ENCODE results near the gene ATP2C1. TPM values are rescaled to one million over a fixed set of nuclear protein-coding genes. Genes with fewer than 3 reads are reported as not detected.

The ATP2C1 gene
- total RNA-seq, 1 donor from 2014 or later = 61.7 TPM

DNA sequence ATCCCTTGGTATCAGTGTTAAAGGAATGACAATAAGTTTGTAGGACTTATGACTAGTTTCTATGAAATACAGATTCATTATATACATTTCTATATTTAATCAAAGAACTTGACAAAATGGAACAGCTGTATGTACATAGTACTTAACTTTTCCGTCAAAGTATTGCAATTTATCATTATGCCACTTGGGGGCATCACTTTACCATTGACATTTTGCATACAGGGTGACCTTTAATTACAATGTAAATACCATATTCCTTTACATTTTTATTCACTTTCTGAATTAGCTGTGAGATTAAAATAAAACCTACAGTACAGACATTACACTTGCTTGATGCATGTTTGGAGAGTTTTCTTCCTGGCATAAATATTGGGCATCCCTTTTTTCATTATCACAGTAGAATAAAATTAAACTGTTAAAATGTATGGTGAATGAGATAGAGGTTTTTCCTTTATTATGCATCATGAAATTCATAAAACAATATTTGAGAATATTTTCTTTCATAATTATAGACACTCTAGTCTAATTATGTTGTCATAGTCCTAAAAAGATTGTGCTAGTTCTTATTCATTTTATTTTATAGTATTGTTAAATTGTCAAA lies 139.7 kb downstream of the ATP2C1 start:
- Mint-ChIP-seq H3K4me3 (no peak overlapping the region), H3K9me3 (no peaks in the 10 kb centered on the region), H3K27ac (no peak overlapping the region), H3K36me3 (ENCODE audit: low read depth) (no peaks in the 10 kb centered on the region), H3K27me3 (peaks cover 11% of the 10 kb centered on the region), H3K4me1 (no peaks in the 10 kb centered on the region)
- intact Hi-C loops (cut with micrococcal nuclease) = loop anchor here (1.0 to 10.0 kb wide), 4 partner anchors 131 to 1145 kb away; no protein-coding TSS in a partner anchor
- peak; percentile 86 for DNase-seq

DNA sequence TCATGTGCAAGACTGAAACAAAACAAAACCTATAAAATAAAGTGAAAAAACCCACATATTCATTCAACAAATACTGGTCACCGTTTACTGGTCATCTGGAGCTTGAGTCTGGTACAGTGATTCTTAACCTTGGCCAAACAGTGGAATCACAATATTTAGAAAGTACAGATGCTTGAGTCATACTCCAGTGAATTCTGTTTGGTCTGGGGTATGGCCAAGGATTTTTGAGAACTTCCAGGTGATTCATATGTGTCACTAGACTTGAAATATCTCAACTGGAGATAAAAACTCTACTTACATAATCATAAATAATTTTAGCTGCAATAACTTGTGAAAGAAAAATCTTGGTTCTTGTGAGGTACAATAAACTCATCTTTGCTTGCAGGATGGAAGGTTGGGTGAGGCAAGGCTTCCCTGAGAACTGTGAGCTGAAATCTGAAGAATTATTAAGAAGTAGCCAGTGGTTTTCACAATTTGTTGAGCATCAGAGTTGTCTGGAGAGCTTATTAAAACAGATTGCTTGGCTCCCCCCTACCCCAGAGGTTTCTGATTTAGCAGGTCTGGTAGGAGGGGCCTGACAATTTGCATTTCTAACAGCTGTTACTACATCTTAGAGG lies 142.4 kb downstream of the ATP2C1 start:
- Mint-ChIP-seq H3K36me3 (ENCODE audit: low read depth) (no peaks in the 10 kb centered on the region), H3K4me1 (peaks cover 6% of the 10 kb centered on the region), H3K9me3 (peaks cover under 1% of the 10 kb centered on the region), H3K27me3 (peaks cover 3% of the 10 kb centered on the region), H3K4me3 (no peak overlapping the region), H3K27ac (no peak overlapping the region)
- intact Hi-C loops (cut with micrococcal nuclease) = loop anchor here (10.0 kb wide), 1 partner anchor 128 kb away; no protein-coding TSS in a partner anchor
- DNase-seq = no peak

- peaks cover 10% of the 10 kb centered on the region for H3K4me1 Mint-ChIP-seq
- no peak for DNase-seq
These were observed 143.1 kb downstream of the ATP2C1 start for GRCh38 chr3:131036986-131037385.

GRCh38 chr3:131038326-131038725 lies 144.4 kb downstream of the ATP2C1 start:
- H3K27me3 Mint-ChIP-seq = no peaks in the 10 kb centered on the region
- peaks cover 6% of the 10 kb centered on the region for H3K36me3 Mint-ChIP-seq (ENCODE audit: low read depth)
- H3K4me1 Mint-ChIP-seq = peaks cover 18% of the 10 kb centered on the region
- H3K27ac Mint-ChIP-seq = no peak overlapping the region
- no peak for DNase-seq
- no peak overlapping the region for H3K4me3 Mint-ChIP-seq
- intact Hi-C loops (cut with micrococcal nuclease) = loop anchor here (10.0 kb wide), 1 partner anchor 126 kb away; no protein-coding TSS in a partner anchor
- peaks cover 9% of the 10 kb centered on the region for H3K9me3 Mint-ChIP-seq

More at GRCh38 chr3:131036986-131037385, 143.1 kb downstream of the ATP2C1 start:
- Mint-ChIP-seq H3K4me3 (no peak overlapping the region), H3K9me3 (peaks cover 5% of the 10 kb centered on the region), H3K36me3 (ENCODE audit: low read depth) (peaks cover 4% of the 10 kb centered on the region), H3K27ac (no peak overlapping the region), H3K27me3 (no peaks in the 10 kb centered on the region)
- intact Hi-C loops (cut with micrococcal nuclease) = loop anchor here (10.0 kb wide), 1 partner anchor 128 kb away; no protein-coding TSS in a partner anchor

- H3K36me3 Mint-ChIP-seq (ENCODE audit: low read depth) = peaks cover 16% of the 10 kb centered on the region
- peaks cover 29% of the 10 kb centered on the region for H3K9me3 Mint-ChIP-seq
- peak overlapping the region; percentile 55 for H3K27ac Mint-ChIP-seq
- peaks cover 22% of the 10 kb centered on the region for H3K27me3 Mint-ChIP-seq
- H3K4me1 Mint-ChIP-seq = peaks cover 23% of the 10 kb centered on the region
- intact Hi-C loops (cut with micrococcal nuclease) = loop anchor here (2.0 kb wide), 1 partner anchor 16 kb away; the partner anchor contains the start of genes ASTE1 and NEK11
- DNase-seq = peak; percentile 84
- peak overlapping the region; percentile 32 for H3K4me3 Mint-ChIP-seq
These were observed 148.5 kb downstream of the ATP2C1 start for GRCh38 chr3:131042271-131042985.

- intact Hi-C loops (cut with micrococcal nuclease) = no loop called here
- peaks cover 26% of the 10 kb centered on the region for H3K9me3 Mint-ChIP-seq
- H3K27ac Mint-ChIP-seq = no peak overlapping the region
- no peak for DNase-seq
- peaks cover 12% of the 10 kb centered on the region for H3K36me3 Mint-ChIP-seq (ENCODE audit: low read depth)
- no peak overlapping the region for H3K4me3 Mint-ChIP-seq
- peaks cover 12% of the 10 kb centered on the region for H3K4me1 Mint-ChIP-seq
- peaks cover 23% of the 10 kb centered on the region for H3K27me3 Mint-ChIP-seq
These were observed 153.7 kb downstream of the ATP2C1 start for GRCh38 chr3:131047582-131047981.

GRCh38 chr3:131048030-131048429 lies 154.1 kb downstream of the ATP2C1 start:
- H3K4me3 Mint-ChIP-seq = no peak overlapping the region
- peaks cover 8% of the 10 kb centered on the region for H3K4me1 Mint-ChIP-seq
- no peak overlapping the region for H3K27ac Mint-ChIP-seq
- H3K27me3 Mint-ChIP-seq = peaks cover 23% of the 10 kb centered on the region
- DNase-seq = no peak
- peaks cover 25% of the 10 kb centered on the region for H3K9me3 Mint-ChIP-seq
- intact Hi-C loops (cut with micrococcal nuclease) = no loop called here
- H3K36me3 Mint-ChIP-seq (ENCODE audit: low read depth) = peaks cover 11% of the 10 kb centered on the region

GRCh38 chr3:131050001-131050400 lies 156.1 kb downstream of the ATP2C1 start:
- no peaks in the 10 kb centered on the region for H3K36me3 Mint-ChIP-seq (ENCODE audit: low read depth)
- H3K27ac Mint-ChIP-seq = no peak overlapping the region
- peaks cover 13% of the 10 kb centered on the region for H3K9me3 Mint-ChIP-seq
- DNase-seq = no peak
- intact Hi-C loops (cut with micrococcal nuclease) = no loop called here
- peaks cover 7% of the 10 kb centered on the region for H3K4me1 Mint-ChIP-seq
- peaks cover 11% of the 10 kb centered on the region for H3K27me3 Mint-ChIP-seq
- H3K4me3 Mint-ChIP-seq = no peak overlapping the region

GRCh38 chr3:131053043-131053859 lies 159.4 kb downstream of the ATP2C1 start:
- H3K4me3 Mint-ChIP-seq = no peak overlapping the region
- H3K36me3 Mint-ChIP-seq (ENCODE audit: low read depth) = no peaks in the 10 kb centered on the region
- no peaks in the 10 kb centered on the region for H3K4me1 Mint-ChIP-seq
- no peak overlapping the region for H3K27ac Mint-ChIP-seq
- peaks cover 1% of the 10 kb centered on the region for H3K27me3 Mint-ChIP-seq
- no peaks in the 10 kb centered on the region for H3K9me3 Mint-ChIP-seq
- intact Hi-C loops (cut with micrococcal nuclease) = no loop called here
- no peak for DNase-seq

Other genes with a start within 250 kb of the ATP2C1 start
- 30.8 and 34.7 TPM in 2 replicates for gene PIK3R4, start 147.3 kb upstream of the ATP2C1 start, total RNA-seq
- gene ASTE1, start 132.7 kb downstream of the ATP2C1 start, total RNA-seq = 8.7 and 9.5 TPM in 2 replicates
- gene NEK11, start 132.8 kb downstream of the ATP2C1 start, total RNA-seq = 1.1 and 1.5 TPM in 2 replicates